IMR-90 (cell line): ENCODE data around the gene SMYD4. TPM values are rescaled to one million over a fixed set of nuclear protein-coding genes. Genes with fewer than 3 reads are reported as not detected.

Source experiments
- ATAC-seq: fragments of 200-7000 bp; cut with Tn5 transposase; 2 replicates; pipeline ENCODE4 v1.9.1; 2020; ENCODE audit warnings: low read depth, mild to moderate bottlenecking, moderate library complexity
- BruUV-seq: library from RNA; stranded (reverse); fragments of 400-500 nt; replicated peaks from 2 replicates; lab custom pipeline; 2021; lab: Mats Ljungman, UMichigan
- CTCF ChIA-PET: fragments of 300-600 bp; formaldehyde crosslinking; extraction: SDS; loops from one replicate; lab custom pipeline; 2021; ENCODE audit warnings: antibody characterized with exemption; lab: Yijun Ruan, JAX
- POLR2A ChIA-PET: fragments of 300-600 bp; sonication (Branson Sonifier 250); formaldehyde crosslinking; loops from one replicate; lab custom pipeline; 2022; ENCODE audit warnings: antibody characterized with exemption; ENCODE audit not compliant: unreplicated experiment; lab: Charles Lee
- DNase-seq: peaks from one replicate; pipeline ENCODE4 v3.0.0; 2013
- H2AFZ ChIP-seq: replicated peaks from 2 replicates; pipeline ENCODE3; 2013; ENCODE audit warnings: low read length, mild to moderate bottlenecking; ENCODE audit not compliant: poor library complexity
- H2AK5ac ChIP-seq: 2 replicates; pipeline ENCODE4 v1.6.1; 2013; ENCODE audit warnings: low read depth, low read length, inconsistent platforms
- H2AK9ac ChIP-seq: replicated peaks from 2 replicates; pipeline ENCODE3; 2013; ENCODE audit warnings: mild to moderate bottlenecking, low read depth, low read length, moderate library complexity; ENCODE audit not compliant: poor library complexity
- H2BK120ac ChIP-seq: 2 replicates; pipeline ENCODE4 v1.6.1; 2013; ENCODE audit warnings: low read depth, low read length, inconsistent platforms
- H2BK15ac ChIP-seq: 3 replicates; pipeline ENCODE4 v1.6.1; 2013; ENCODE audit warnings: low read depth, low read length, inconsistent platforms
- H2BK20ac ChIP-seq: 2 replicates; pipeline ENCODE4 v1.6.1; 2013; ENCODE audit warnings: low read depth, mild to moderate bottlenecking, inconsistent platforms, low read length, moderate library complexity
- H2BK5ac ChIP-seq: 2 replicates; pipeline ENCODE4 v1.6.1; 2013; ENCODE audit warnings: mild to moderate bottlenecking, low read depth, low read length, inconsistent platforms; ENCODE audit not compliant: poor library complexity, severe bottlenecking
- H3K14ac ChIP-seq: replicated peaks from 2 replicates; pipeline ENCODE4 v1.6.1; 2013; ENCODE audit warnings: low read depth, low read length, inconsistent platforms
- H3K18ac ChIP-seq: 2 replicates; pipeline ENCODE4 v1.6.1; 2013; ENCODE audit warnings: low read depth, low read length, control low read depth
- H3K23ac ChIP-seq: 2 replicates; pipeline ENCODE4 v1.6.1; 2013; ENCODE audit warnings: low read depth, low read length, inconsistent platforms
- H3K27ac ChIP-seq: 2 replicates; pipeline ENCODE4 v1.5.1; 2013; ENCODE audit warnings: mild to moderate bottlenecking, control low read depth, low read length; ENCODE audit not compliant: insufficient read depth
- H3K27me3 ChIP-seq: 2 replicates; pipeline ENCODE4 v1.6.1; 2013; ENCODE audit warnings: low read length; ENCODE audit not compliant: control insufficient read depth, insufficient read depth
- H3K36me3 ChIP-seq: 2 replicates; pipeline ENCODE4 v1.6.1; 2013; ENCODE audit warnings: low read length, mixed read lengths; ENCODE audit not compliant: control insufficient read depth, insufficient read depth
- H3K4ac ChIP-seq: 2 replicates; pipeline ENCODE4 v1.6.1; 2013; ENCODE audit warnings: low read depth, low read length, inconsistent platforms
- H3K4me1 ChIP-seq: 2 replicates; pipeline ENCODE4 v1.6.1; 2013; ENCODE audit warnings: low read length, mixed read lengths; ENCODE audit not compliant: control insufficient read depth, insufficient read depth
- H3K4me2 ChIP-seq: 2 replicates; pipeline ENCODE4 v1.6.1; 2013; ENCODE audit warnings: low read depth, mild to moderate bottlenecking, control low read depth, low read length, moderate library complexity
- H3K4me3 ChIP-seq: 2 replicates; pipeline ENCODE4 v1.5.1; 2013; ENCODE audit warnings: low read depth, mild to moderate bottlenecking, control low read depth, low read length, moderate library complexity; ENCODE audit not compliant: insufficient read depth
- H3K56ac ChIP-seq: 2 replicates; pipeline ENCODE4 v1.6.1; 2013; ENCODE audit warnings: low read length, inconsistent platforms; ENCODE audit not compliant: insufficient read depth; ENCODE audit errors: extremely low read depth
- H3K79me1 ChIP-seq, 2 experiments: 2 replicates each; pipeline ENCODE4 v1.6.1; 2013; ENCODE audit warnings: low read length in 2 of 2, inconsistent platforms in 1 of 2, low read depth in 1 of 2
- H3K9ac ChIP-seq: 2 replicates; pipeline ENCODE4 v1.6.1; 2013; ENCODE audit warnings: low read depth, low read length, control low read depth
- H3K9me1 ChIP-seq: 2 replicates; pipeline ENCODE4 v1.6.1; 2013; ENCODE audit warnings: low read length, inconsistent platforms; ENCODE audit not compliant: insufficient read depth
- H3K9me3 ChIP-seq: 2 replicates; pipeline ENCODE4 v1.6.1; 2013; ENCODE audit warnings: low read length; ENCODE audit not compliant: control insufficient read depth, insufficient read depth
- H4K20me1 ChIP-seq: 2 replicates; pipeline ENCODE4 v1.6.1; 2013; ENCODE audit warnings: low read length, inconsistent platforms; ENCODE audit not compliant: insufficient read depth
- H4K5ac ChIP-seq: 2 replicates; pipeline ENCODE4 v1.6.1; 2013; ENCODE audit warnings: mild to moderate bottlenecking, low read depth, low read length, control low read depth
- H4K8ac ChIP-seq, 2 experiments: 2 replicates each; pipeline ENCODE4 v1.6.1; 2013; ENCODE audit warnings: low read depth in 2 of 2, low read length in 2 of 2, control low read depth in 1 of 2, inconsistent platforms in 1 of 2
- H4K91ac ChIP-seq: 2 replicates; pipeline ENCODE4 v1.6.1; 2013; ENCODE audit warnings: low read depth, low read length, inconsistent platforms; ENCODE audit not compliant: insufficient read depth
- BHLHE40 ChIP-seq: fragments of 150-350 bp; IDR thresholded peaks from 2 replicates; pipeline ENCODE4 v1.6.1; 2016; ENCODE audit warnings: mild to moderate bottlenecking, low read depth, low read length
- CEBPB ChIP-seq: IDR thresholded peaks from 2 replicates; pipeline ENCODE4 v1.6.1; 2012; ENCODE audit warnings: low read depth, low read length, improper control_type of control experiment
- RCOR1 ChIP-seq: IDR thresholded peaks from 2 replicates; pipeline ENCODE4 v1.6.1; 2012; ENCODE audit warnings: mild to moderate bottlenecking, low read length, improper control_type of control experiment; ENCODE audit not compliant: insufficient replicate concordance
- WGBS, 2 experiments: methylation state at CpG; one replicate each; pipeline versions ENCODE4 v1.1.5 to v1.1.7; 2013; ENCODE audit warnings: missing lambda C conversion rate in 2 of 2; ENCODE audit not compliant: insufficient read length in 1 of 2; ENCODE audit errors: extremely low coverage in 2 of 2; 5-methylcytosine and 5-hydroxymethylcytosine counted together
- dilution Hi-C: fragments of 300-500 bp; cut with HindIII; formaldehyde crosslinking; loops from one replicate; pipeline ENCODE4 v1.14.3; 2018; ENCODE audit warnings: low sequenced_read_pairs; ENCODE audit not compliant: unreplicated experiment
- in situ Hi-C: fragments of 300-500 bp; cut with MboI; formaldehyde crosslinking; loops from 3 replicates; pipeline ENCODE4 v1.14.3; 2019; ENCODE audit warnings: low sequenced_read_pairs, inconsistent platforms, mixed read lengths
- intact Hi-C: fragments of 100-400 bp; cut with micrococcal nuclease; formaldehyde crosslinking; loops from 2 replicates; pipeline ENCODE4 v1.10.0; 2022
- polyA plus RNA-seq, 3 experiments: library from polyadenylated mRNA; depleted of rRNA; stranded (reverse); fragments of >200 nt; gene quantifications; 2 replicates each; pipeline ENCODE4 v1.2.3, GENCODE V29; 2012; ENCODE audit warnings: low replicate concordance in 1 of 3
- total RNA-seq: library from RNA; depleted of rRNA; stranded (reverse); fragments of >200 nt; gene quantifications from 2 replicates; pipeline ENCODE4 v1.2.3, GENCODE V29; 2012

Gene SMYD4
- total and polyA plus RNA-seq, 2 of the 4 experiments (the other 2 are of a cell fraction) = 5.3 to 7.2 TPM

- no peak overlapping the region for H2BK15ac ChIP-seq
- intact Hi-C loops = no loop called here
- H3K9me3 ChIP-seq = no peaks in the 10 kb centered on the region
- peaks cover 21% of the 10 kb centered on the region for H3K4me1 ChIP-seq
- H3K4me3 ChIP-seq = no peak overlapping the region
- no peak overlapping the region for H2BK20ac ChIP-seq
- H3K36me3 ChIP-seq = peaks cover 6% of the 10 kb centered on the region; the same call in 1 of the 2 replicates
- TF ChIP-seq RCOR1 (no peak), BHLHE40 (no peak), CEBPB (no peak)
- in situ Hi-C loops = no loop called here
- no peak overlapping the region for H2AK5ac ChIP-seq
- no peak overlapping the region for H2BK5ac ChIP-seq
- ChIA-PET CTCF (no interaction called here), POLR2A (no interaction called here)
- no peaks in the 10 kb centered on the region for H3K79me1 ChIP-seq
- no peak overlapping the region for H3K4me2 ChIP-seq
- no peaks in the 10 kb centered on the region for H4K20me1 ChIP-seq
- H3K56ac ChIP-seq = no peak overlapping the region
- H3K9ac ChIP-seq = no peak overlapping the region
- no peak overlapping the region for H3K18ac ChIP-seq
- no peak overlapping the region for H4K5ac ChIP-seq
- no peak overlapping the region for H3K4ac ChIP-seq
- H3K23ac ChIP-seq = no peak overlapping the region
- no TSS peak for BruUV-seq
- dilution Hi-C loops = no loop called here
- H3K27ac ChIP-seq = no peak overlapping the region
- 71% methylated on average over 12 of the region's 21 CpGs; no CpG with 5 or more reads in 1 of the 2 experiments for WGBS, 2 experiments
- H4K91ac ChIP-seq = no peak overlapping the region
- no peak overlapping the region for H2BK120ac ChIP-seq
- H2AK9ac ChIP-seq = no peak overlapping the region
- DNase-seq (no peak), ATAC-seq (no peak)
- H4K8ac ChIP-seq = no peak overlapping the region
- no peak overlapping the region for H2AFZ ChIP-seq
- H3K27me3 ChIP-seq = no peaks in the 10 kb centered on the region
- H3K9me1 ChIP-seq = peaks cover 9% of the 10 kb centered on the region
- H3K14ac ChIP-seq = no peak overlapping the region
Measured at GRCh38 chr17:1766382-1767135, 63.1 kb downstream of the SMYD4 start.
